Activated B cell treated with CpG ODN at 0.5 μM for 24 hours (primary cell): ENCODE data around the gene MAEL. TPM values are rescaled to one million over a fixed set of nuclear protein-coding genes. Genes with fewer than 3 reads are reported as not detected.

Experiments used
- ATAC-seq: fragments of 200-7000 bp; cut with Tn5 transposase; one replicate; pipeline ENCODE4 v1.10.0; 2021; ENCODE audit warnings: low read depth, mild to moderate bottlenecking, moderate library complexity
- CTCF ChIA-PET: fragments of 350-600 bp; sonication (Branson Sonifier 250); formaldehyde crosslinking; loops from one replicate; lab custom pipeline; 2021; ENCODE audit warnings: antibody characterized with exemption; lab: Charles Lee
- POLR2A ChIA-PET: fragments of 350-600 bp; sonication (Branson Sonifier 250); formaldehyde crosslinking; loops from one replicate; lab custom pipeline; 2021; ENCODE audit warnings: antibody characterized with exemption; lab: Charles Lee
- DNase-seq: peaks from one replicate; pipeline ENCODE4 v3.0.0; 2022
- H3K27ac Mint-ChIP-seq: one replicate; pipeline ENCODE4 v1.8.0; 2020; ENCODE audit warnings: mixed read lengths
- H3K27me3 Mint-ChIP-seq: one replicate; pipeline ENCODE4 v1.8.0; 2021; ENCODE audit warnings: mixed read lengths
- H3K36me3 Mint-ChIP-seq: one replicate; pipeline ENCODE4 v1.8.0; 2021; ENCODE audit warnings: low read depth, mixed read lengths
- H3K4me1 Mint-ChIP-seq: one replicate; pipeline ENCODE4 v1.8.0; 2021; ENCODE audit warnings: mixed read lengths
- H3K4me3 Mint-ChIP-seq: one replicate; pipeline ENCODE4 v1.8.0; 2020; ENCODE audit warnings: mild to moderate bottlenecking, mixed read lengths
- H3K9me3 Mint-ChIP-seq: one replicate; pipeline ENCODE4 v1.8.0; 2020; ENCODE audit warnings: mixed read lengths
- CTCF ChIP-seq: fragments of 200-600 bp; IDR thresholded peaks from one replicate; pipeline ENCODE4 v1.8.0; 2022; ENCODE audit warnings: antibody characterized with exemption, mild to moderate bottlenecking
- intact Hi-C: fragments of 100-400 bp; cut with micrococcal nuclease; formaldehyde crosslinking; loops from one replicate; pipeline ENCODE4 v1.15.1; 2024
- total RNA-seq: library from RNA; stranded (reverse); gene quantifications from 2 replicates; pipeline ENCODE4 v1.2.3, GENCODE V29; 2022

MAEL gene
- total RNA-seq, 1 donor from 2014 or later = not detected

- H3K27me3 Mint-ChIP-seq = peaks cover 7% of the 10 kb centered on the region
These were observed 82.2 kb downstream of the MAEL start for GRCh38 chr1:167071286-167071685.

More at GRCh38 chr1:167071286-167071685, 82.2 kb downstream of the MAEL start:
- ChIA-PET POLR2A (no interaction called here), CTCF (no interaction called here)
- intact Hi-C loops = no loop called here
- no peak for ATAC-seq
- Mint-ChIP-seq H3K4me3 (no peak overlapping the region), H3K4me1 (no peaks in the 10 kb centered on the region), H3K36me3 (no peaks in the 10 kb centered on the region), H3K9me3 (no peaks in the 10 kb centered on the region), H3K27ac (no peak overlapping the region)
- TF ChIP-seq CTCF = no peak
- DNase-seq = no peak

Other genes starting within 250 kb of the MAEL start
- 37.8 and 39.1 TPM in 2 replicates for gene POGK, start 149.8 kb upstream of the MAEL start, total RNA-seq
- gene TADA1, start 113.0 kb upstream of the MAEL start, total RNA-seq = 13.6 and 15.3 TPM in 2 replicates
- 1.00 and 1.2 TPM in 2 replicates for gene ILDR2, start 13.7 kb upstream of the MAEL start, total RNA-seq
- not detected in 2 replicates for gene GPA33, start 101.1 kb downstream of the MAEL start, total RNA-seq
- not detected in 2 replicates for gene STYXL2, start 104.8 kb downstream of the MAEL start, total RNA-seq
- 30.5 and 35.5 TPM in 2 replicates for gene POU2F1, start 231.6 kb downstream of the MAEL start, total RNA-seq